PC-3 (cell line): Measurements from ENCODE around the gene PRKAR1B.

Experiments used
- CTCF ChIP-seq: fragments of 300-600 bp; sonication (generic); conservative IDR thresholded peaks from 2 replicates; pipeline ENCODE4 v1.5.1; 2017; ENCODE audit warnings: antibody characterized with exemption, low read depth, mild to moderate bottlenecking, low read length
- EZH2 ChIP-seq: fragments of 300-600 bp; sonication (generic); IDR thresholded peaks from one replicate; pipeline ENCODE4 v1.6.1; 2017; ENCODE audit warnings: antibody characterized with exemption, mild to moderate bottlenecking, low read length; ENCODE audit not compliant: unreplicated experiment

GRCh38 chr7:761101-761500 lies 34.0 kb upstream of the PRKAR1B start:
- no peak for TF ChIP-seq CTCF
- TF ChIP-seq EZH2: no peak
